ENCODE data around the gene UGT1A10. TPM values are rescaled to one million over a fixed set of nuclear protein-coding genes. Genes with fewer than 3 reads are reported as not detected.
"Not testable (repeated sequence)": the region's sequence is repeated elsewhere in the genome, so short reads cannot be mapped to it uniquely, and the experiment has no call there.

UGT1A10 gene
- total RNA-seq (not detected), total RNA-seq (0 to 0.07 (median 0) reads per million in 29 experiments)
- not detected for total RNA-seq (2013)

DNA sequence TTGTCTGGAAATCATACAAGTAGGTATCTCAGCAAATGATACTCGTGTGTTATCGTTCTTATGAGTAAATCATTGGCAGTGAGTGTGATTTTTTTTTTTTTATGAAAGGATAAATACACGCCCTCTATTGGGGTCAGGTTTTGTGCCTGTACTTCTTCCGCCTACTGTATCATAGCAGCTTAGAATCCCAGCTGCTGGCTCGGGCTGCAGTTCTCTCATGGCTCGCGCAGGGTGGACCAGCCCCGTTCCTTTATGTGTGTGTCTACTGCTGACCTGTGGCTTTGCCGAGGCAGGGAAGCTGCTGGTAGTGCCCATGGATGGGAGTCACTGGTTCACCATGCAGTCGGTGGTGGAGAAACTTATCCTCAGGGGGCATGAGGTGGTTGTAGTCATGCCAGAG lies at the start of gene UGT1A10:
TSS of gene UGT1A10 (plus strand) at position 143 of the 400 bp plus-strand sequence. CDS start at position 218, 75 bp downstream.
- H3K27ac ChIP-seq (ENCODE audit: low read length); H3K27ac Mint-ChIP-seq; H3K9me3 ChIP-seq; H3K4me1 ChIP-seq (ENCODE audit: control insufficient read depth in 1 of 2, extremely low read depth in 1 of 2, insufficient read depth in 2 of 2, low read length in 2 of 2); H3K4me3 Mint-ChIP-seq; H3K36me3 Mint-ChIP-seq; H3K36me3 ChIP-seq (ENCODE audit: control insufficient read depth in 2 of 2, extremely low read depth in 1 of 2, insufficient read depth in 1 of 2, low read length in 1 of 2); POLR2A ChIA-PET; CTCF ChIA-PET; H3K9me3 Mint-ChIP-seq; DNase-seq; H3K27me3 ChIP-seq (replicated peaks in 1 of 2; ENCODE audit: control insufficient read depth in 2 of 2, extremely low read depth in 1 of 2, insufficient read depth in 2 of 2, low read length in 1 of 2); ATAC-seq (replicated peaks in 1 of 4); H3K4me3 ChIP-seq (ENCODE audit: control insufficient read depth in 1 of 2, extremely low read depth in 1 of 2, low read length in 1 of 2): not testable (repeated sequence)
- WGBS (ENCODE audit: insufficient coverage), result 86% methylated on average over 3 of the region's 10 CpGs
- Mint-ChIP-seq H3K27me3 (peaks cover 49 to 51% of the 10 kb centered on the region in 2 donors), H3K4me1 (peaks cover 8 to 13% (median 9%) of the 10 kb centered on the region in 3 donors)

DNA sequence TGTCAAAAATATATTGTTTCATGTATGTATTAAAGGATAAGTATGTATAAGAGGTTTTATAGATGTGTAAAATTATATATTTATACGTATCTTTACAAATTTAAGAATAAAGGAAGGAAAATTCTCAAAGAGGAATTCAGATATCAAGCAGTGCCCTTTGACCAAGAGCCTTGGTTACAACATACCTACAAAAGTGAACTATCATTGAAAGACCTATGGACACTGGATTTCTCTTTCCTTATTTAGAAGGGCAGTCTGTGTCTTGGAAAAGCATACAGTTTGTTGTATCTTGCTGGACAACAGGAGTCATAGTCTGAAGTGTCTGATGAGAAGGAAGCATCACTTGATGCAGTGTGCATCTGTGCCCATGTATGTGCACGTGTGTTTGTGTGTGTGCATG lies 47.8 kb upstream of the UGT1A10 start:
- Histone ChIP-seq H3K27me3 (replicated peaks in 1 of 2; ENCODE audit: control insufficient read depth in 2 of 2, extremely low read depth in 1 of 2, insufficient read depth in 2 of 2, low read length in 1 of 2) (peaks cover 0 to 13% of the 10 kb centered on the region in 2 experiments), H3K9me3 (no peaks in the 10 kb centered on the region), H3K36me3 (ENCODE audit: control insufficient read depth in 2 of 2, extremely low read depth in 1 of 2, insufficient read depth in 1 of 2, low read length in 1 of 2) (no peaks in the 10 kb centered on the region), H3K27ac (ENCODE audit: low read length) (no peak overlapping the region), H3K4me3 (ENCODE audit: control insufficient read depth in 1 of 2, extremely low read depth in 1 of 2, low read length in 1 of 2) (no peak overlapping the region), H3K4me1 (ENCODE audit: control insufficient read depth in 1 of 2, extremely low read depth in 1 of 2, insufficient read depth in 2 of 2, low read length in 2 of 2) (no peaks in the 10 kb centered on the region)
- DNase-seq (no peak), ATAC-seq (replicated peaks in 1 of 4) (no peak)
- H3K36me3 Mint-ChIP-seq, result no peaks in the 10 kb centered on the region
- 100% methylated on average over 1 of the region's 2 CpGs for WGBS (ENCODE audit: insufficient coverage)
- ChIA-PET POLR2A (no interaction called here), CTCF (no interaction called here)
- H3K4me3 Mint-ChIP-seq, result no peak overlapping the region
- peaks cover 37 to 38% of the 10 kb centered on the region in 2 donors for H3K27me3 Mint-ChIP-seq
- H3K4me1 Mint-ChIP-seq, result no peaks in the 10 kb centered on the region
- no peak overlapping the region for H3K27ac Mint-ChIP-seq
- no peaks in the 10 kb centered on the region for H3K9me3 Mint-ChIP-seq

GRCh38 chr2:233592706-233593105 lies 43.5 kb upstream of the UGT1A10 start:
- H3K4me3 ChIP-seq (ENCODE audit: control insufficient read depth in 1 of 2, extremely low read depth in 1 of 2, low read length in 1 of 2); H3K9me3 Mint-ChIP-seq; H3K4me1 ChIP-seq (ENCODE audit: control insufficient read depth in 1 of 2, extremely low read depth in 1 of 2, insufficient read depth in 2 of 2, low read length in 2 of 2); H3K9me3 ChIP-seq; H3K36me3 ChIP-seq (ENCODE audit: control insufficient read depth in 2 of 2, extremely low read depth in 1 of 2, insufficient read depth in 1 of 2, low read length in 1 of 2); H3K4me3 Mint-ChIP-seq; H3K4me1 Mint-ChIP-seq; ATAC-seq (replicated peaks in 1 of 4); H3K27ac ChIP-seq (ENCODE audit: low read length); CTCF ChIA-PET; DNase-seq; H3K27ac Mint-ChIP-seq; H3K36me3 Mint-ChIP-seq; H3K27me3 ChIP-seq (replicated peaks in 1 of 2; ENCODE audit: control insufficient read depth in 2 of 2, extremely low read depth in 1 of 2, insufficient read depth in 2 of 2, low read length in 1 of 2); POLR2A ChIA-PET: not testable (repeated sequence)
- WGBS (ENCODE audit: insufficient coverage), result no CpG with 5 or more reads among the region's 1 CpG
- peaks cover 16 to 22% of the 10 kb centered on the region in 2 donors for H3K27me3 Mint-ChIP-seq

- H3K36me3 Mint-ChIP-seq, result no peaks in the 10 kb centered on the region
- WGBS (ENCODE audit: insufficient coverage), result no CpG with 5 or more reads among the region's 8 CpGs
- H3K4me3 Mint-ChIP-seq, result no peak overlapping the region
- CTCF ChIA-PET, result no interaction called here
- no peaks in the 10 kb centered on the region for H3K36me3 ChIP-seq (ENCODE audit: control insufficient read depth in 2 of 2, extremely low read depth in 1 of 2, insufficient read depth in 1 of 2, low read length in 1 of 2)
- ATAC-seq (replicated peaks in 1 of 4), result no peak
- no peaks in the 10 kb centered on the region for H3K9me3 ChIP-seq
- H3K27ac Mint-ChIP-seq, result no peak overlapping the region
- peaks cover 0 to 10% of the 10 kb centered on the region in 2 experiments for H3K27me3 ChIP-seq (replicated peaks in 1 of 2; ENCODE audit: control insufficient read depth in 2 of 2, extremely low read depth in 1 of 2, insufficient read depth in 2 of 2, low read length in 1 of 2)
- no peak overlapping the region for H3K27ac ChIP-seq (ENCODE audit: low read length)
- peaks cover 15 to 19% of the 10 kb centered on the region in 2 donors for H3K27me3 Mint-ChIP-seq
- no peaks in the 10 kb centered on the region for H3K4me1 Mint-ChIP-seq
- POLR2A ChIA-PET, result no interaction called here
- no peaks in the 10 kb centered on the region for H3K4me1 ChIP-seq (ENCODE audit: control insufficient read depth in 1 of 2, extremely low read depth in 1 of 2, insufficient read depth in 2 of 2, low read length in 2 of 2)
- H3K4me3 ChIP-seq (ENCODE audit: control insufficient read depth in 1 of 2, extremely low read depth in 1 of 2, low read length in 1 of 2), result no peak overlapping the region
- no peak for DNase-seq
- no peaks in the 10 kb centered on the region for H3K9me3 Mint-ChIP-seq
These were observed 43.0 kb upstream of the UGT1A10 start for GRCh38 chr2:233593201-233593600.

- Mint-ChIP-seq H3K27me3 (peaks cover 22 to 23% of the 10 kb centered on the region in 2 donors), H3K4me3 (no peak overlapping the region), H3K9me3 (peaks cover 0 to 2% (median 0%) of the 10 kb centered on the region in 3 donors), H3K27ac (no peak overlapping the region), H3K36me3 (peaks cover under 1% of the 10 kb centered on the region), H3K4me1 (no peaks in the 10 kb centered on the region)
- no CpG with 5 or more reads among the region's 1 CpG for whole genome bisulfite sequencing (ENCODE audit: insufficient coverage)
- Histone ChIP-seq H3K4me1 (ENCODE audit: control insufficient read depth in 1 of 2, extremely low read depth in 1 of 2, insufficient read depth in 2 of 2, low read length in 2 of 2) (no peaks in the 10 kb centered on the region), H3K4me3 (ENCODE audit: control insufficient read depth in 1 of 2, extremely low read depth in 1 of 2, low read length in 1 of 2) (no peak overlapping the region), H3K27ac (ENCODE audit: low read length) (no peak overlapping the region), H3K9me3 (no peaks in the 10 kb centered on the region), H3K36me3 (ENCODE audit: control insufficient read depth in 2 of 2, extremely low read depth in 1 of 2, insufficient read depth in 1 of 2, low read length in 1 of 2) (no peaks in the 10 kb centered on the region), H3K27me3 (replicated peaks in 1 of 2; ENCODE audit: control insufficient read depth in 2 of 2, extremely low read depth in 1 of 2, insufficient read depth in 2 of 2, low read length in 1 of 2) (peaks cover 0 to 6% of the 10 kb centered on the region in 2 experiments)
- DNase-seq (no peak), ATAC-seq (replicated peaks in 1 of 4) (no peak)
- ChIA-PET CTCF (no interaction called here), POLR2A (no interaction called here)
These were observed 38.7 kb upstream of the UGT1A10 start for GRCh38 chr2:233597522-233597921.

DNA sequence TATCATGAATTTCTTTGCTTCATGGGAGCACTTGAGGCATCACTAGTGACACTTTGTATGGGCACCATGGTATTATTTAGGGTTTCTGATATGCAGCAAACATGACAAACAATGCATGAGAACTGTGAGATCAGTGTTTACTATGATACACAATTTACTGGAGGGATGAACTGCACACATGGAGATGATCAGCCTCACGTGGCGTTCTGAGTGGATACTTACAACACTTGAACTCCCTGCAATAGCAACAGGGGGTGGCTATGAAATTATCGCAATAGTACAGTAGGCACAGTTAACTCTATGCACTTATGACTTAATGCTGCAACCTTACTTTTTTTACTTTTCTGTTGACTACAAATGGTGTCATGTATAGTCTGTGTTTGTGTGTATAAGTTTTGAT lies 37.3 kb upstream of the UGT1A10 start:
- ChIA-PET CTCF (no interaction called here), POLR2A (no interaction called here)
- Mint-ChIP-seq H3K4me3 (no peak overlapping the region), H3K36me3 (peaks cover 3% of the 10 kb centered on the region), H3K9me3 (peaks cover 4 to 7% (median 6%) of the 10 kb centered on the region in 3 donors), H3K4me1 (no peaks in the 10 kb centered on the region), H3K27ac (no peak overlapping the region), H3K27me3 (peaks cover 22 to 26% of the 10 kb centered on the region in 2 donors)
- H3K36me3 ChIP-seq (ENCODE audit: control insufficient read depth in 2 of 2, extremely low read depth in 1 of 2, insufficient read depth in 1 of 2, low read length in 1 of 2), result no peaks in the 10 kb centered on the region
- H3K4me3 ChIP-seq (ENCODE audit: control insufficient read depth in 1 of 2, extremely low read depth in 1 of 2, low read length in 1 of 2), result no peak overlapping the region
- H3K27me3 ChIP-seq (replicated peaks in 1 of 2; ENCODE audit: control insufficient read depth in 2 of 2, extremely low read depth in 1 of 2, insufficient read depth in 2 of 2, low read length in 1 of 2), result peaks cover 0 to 8% of the 10 kb centered on the region in 2 experiments
- no peaks in the 10 kb centered on the region for H3K4me1 ChIP-seq (ENCODE audit: control insufficient read depth in 1 of 2, extremely low read depth in 1 of 2, insufficient read depth in 2 of 2, low read length in 2 of 2)
- DNase-seq, result no peak
- H3K27ac ChIP-seq (ENCODE audit: low read length), result no peak overlapping the region
- ATAC-seq (replicated peaks in 1 of 4), result no peak
- H3K9me3 ChIP-seq, result no peaks in the 10 kb centered on the region
- no CpG with 5 or more reads among the region's 3 CpGs for WGBS (ENCODE audit: insufficient coverage)

GRCh38 chr2:233600386-233600785 lies 35.9 kb upstream of the UGT1A10 start:
- ChIA-PET POLR2A (no interaction called here), CTCF (no interaction called here)
- Mint-ChIP-seq H3K27me3 (peaks cover 21 to 26% of the 10 kb centered on the region in 2 donors), H3K9me3 (peaks cover 4 to 7% (median 6%) of the 10 kb centered on the region in 3 donors), H3K4me1 (no peaks in the 10 kb centered on the region), H3K36me3 (peaks cover 3% of the 10 kb centered on the region), H3K4me3 (no peak overlapping the region), H3K27ac (no peak overlapping the region)
- Histone ChIP-seq H3K9me3 (no peaks in the 10 kb centered on the region), H3K36me3 (ENCODE audit: control insufficient read depth in 2 of 2, extremely low read depth in 1 of 2, insufficient read depth in 1 of 2, low read length in 1 of 2) (no peaks in the 10 kb centered on the region), H3K27ac (ENCODE audit: low read length) (no peak overlapping the region), H3K4me1 (ENCODE audit: control insufficient read depth in 1 of 2, extremely low read depth in 1 of 2, insufficient read depth in 2 of 2, low read length in 2 of 2) (no peaks in the 10 kb centered on the region), H3K4me3 (ENCODE audit: control insufficient read depth in 1 of 2, extremely low read depth in 1 of 2, low read length in 1 of 2) (no peak overlapping the region), H3K27me3 (replicated peaks in 1 of 2; ENCODE audit: control insufficient read depth in 2 of 2, extremely low read depth in 1 of 2, insufficient read depth in 2 of 2, low read length in 1 of 2) (peaks cover 0 to 8% of the 10 kb centered on the region in 2 experiments)
- no peak for ATAC-seq (replicated peaks in 1 of 4)
- no peak for DNase-seq
- 88% methylated on average over 2 of the region's 2 CpGs for WGBS (ENCODE audit: insufficient coverage)

Measured in T-cell (primary cell).